ENCODE measurements around the gene SMIM36. TPM values are rescaled to one million over a fixed set of nuclear protein-coding genes. Genes with fewer than 3 reads are reported as not detected.

The SMIM36 gene
- total and polyA plus RNA-seq, 10 of the 15 experiments (the other 5 are each of a cell fraction or from before 2014, with no cell fraction given): not detected

GRCh38 chr17:55495239-55495638 lies 16.0 kb downstream of the SMIM36 start:
- ATAC-seq (no peak), DNase-seq (ENCODE audit: low read depth, low spot score) (no peak), FAIRE-seq (no peak)
- no peak overlapping the region for H2AFZ ChIP-seq (ENCODE audit: control insufficient read depth, low read depth, low read length)
- H3K27me3 ChIP-seq (replicated peaks in 1 of 2; ENCODE audit: control insufficient read depth in 2 of 2, insufficient read depth in 2 of 2, low read length in 1 of 2): no peaks in the 10 kb centered on the region; a peak in 1 of 4 replicates
- no peaks in the 10 kb centered on the region for H3K36me3 ChIP-seq (ENCODE audit: control insufficient read depth in 2 of 2, insufficient read depth in 2 of 2, low read length in 1 of 2)
- TF ChIP-seq ZNF687 (IDR thresholded peaks at IDR 0.05) (no peak), POLR2AphosphoS5 (IDR thresholded peaks at IDR 0.05; ENCODE audit: low read length) (no peak), FOS (IDR thresholded peaks at IDR 0.05; ENCODE audit: borderline replicate concordance, extremely low read depth, insufficient read length) (no peak), SUPT20H (IDR thresholded peaks at IDR 0.05; ENCODE audit: borderline replicate concordance, control insufficient read depth, low read depth, low read length) (no peak), CBX3 (IDR thresholded peaks at IDR 0.05; ENCODE audit: borderline replicate concordance, low read depth) (no peak), ZNF274 (IDR thresholded peaks at IDR 0.05; ENCODE audit: insufficient read depth, insufficient read length) (no peak), NR2F1 (conservative IDR thresholded peaks at IDR 0.05) (no peak), SMC3 (IDR thresholded peaks at IDR 0.05; ENCODE audit: borderline replicate concordance, low read length) (no peak), CREM (IDR thresholded peaks at IDR 0.05; ENCODE audit: low read depth) (no peak), PBX3 (IDR thresholded peaks at IDR 0.05; ENCODE audit: insufficient replicate concordance, low read depth, low read length) (no peak), STAT3 (IDR thresholded peaks at IDR 0.05; ENCODE audit: low read depth, low read length) (no peak), MTA3 (IDR thresholded peaks at IDR 0.05; ENCODE audit: borderline replicate concordance, low read length) (no peak), SPI1 (IDR thresholded peaks at IDR 0.05; ENCODE audit: borderline replicate concordance, insufficient read depth, low read depth, low read length) (no peak), ATF3 (IDR thresholded peaks at IDR 0.05; ENCODE audit: borderline replicate concordance, extremely low read depth, low read depth, low read length) (no peak), ELK1 (IDR thresholded peaks at IDR 0.05; ENCODE audit: low read depth, low read length) (no peak), PML (IDR thresholded peaks at IDR 0.05; ENCODE audit: low read length) (no peak), FOXM1 (IDR thresholded peaks at IDR 0.05; ENCODE audit: low read depth, low read length) (no peak), MXI1 (IDR thresholded peaks at IDR 0.05; ENCODE audit: low read depth, low read length) (no peak)
- H3K9ac ChIP-seq (ENCODE audit: control insufficient read depth, insufficient read depth, low read length): no peak overlapping the region
- H3K4me3 ChIP-seq: no peak overlapping the region
- H3K4me1 ChIP-seq (ENCODE audit: control insufficient read depth, insufficient read depth, low read length): no peaks in the 10 kb centered on the region
- ChIA-PET SMC1A (ENCODE audit: uncharacterized antibody, unreplicated experiment) (interaction anchor here (1.0 kb wide), 1 partner anchor 89 kb away, joined by 3 read pairs; no protein-coding TSS in a partner anchor), POLR2A (no interaction called here), CTCF (interaction anchor here (1.3 kb wide), 1 partner anchor 17 kb away, joined by 3 read pairs; no protein-coding TSS in a partner anchor), RAD21 (ENCODE audit: unreplicated experiment) (no interaction called here)
- H3K9me3 ChIP-seq (replicated peaks; ENCODE audit: control insufficient read depth, insufficient read depth, low read length): no peaks in the 10 kb centered on the region
- no TSS peak for BruUV-seq (replicated peaks)
- no peaks in the 10 kb centered on the region for H3K79me2 ChIP-seq (ENCODE audit: control insufficient read depth, insufficient read depth, low read length)
- intact Hi-C loops (cut with micrococcal nuclease; ENCODE audit: unreplicated experiment) (no loop called here), in situ Hi-C loops (cut with MboI) (no loop called here)
- WGBS (ENCODE audit: insufficient coverage, insufficient replicate concordance, low lambda C conversion rate, missing lambda C conversion rate): 47% methylated on average over 3 of the region's 3 CpGs
- no peaks in the 10 kb centered on the region for H4K20me1 ChIP-seq (ENCODE audit: control insufficient read depth, insufficient read depth)
- H3K27ac ChIP-seq (ENCODE audit: control insufficient read depth, insufficient read depth): no peak overlapping the region
- no peak overlapping the region for H3K4me2 ChIP-seq (ENCODE audit: control insufficient read depth, insufficient read depth)
